ENCODE results near the gene MTFMT. TPM values are rescaled to one million over a fixed set of nuclear protein-coding genes. Genes with fewer than 3 reads are reported as not detected.

MTFMT gene
- total RNA-seq, 2 donors from 2014 or later = 25.9 to 42.4 TPM

- TF ChIP-seq CTCF (IDR thresholded peaks at IDR 0.05) = no peak
- peaks cover 0 to 10% of the 10 kb centered on the region in 2 donors for H3K4me1 ChIP-seq (ENCODE audit: control insufficient read depth in 1 of 2, low read depth in 2 of 2)
- H3K4me3 ChIP-seq = no peak overlapping the region
- H3K36me3 ChIP-seq = no peaks in the 10 kb centered on the region
- ATAC-seq (ENCODE audit: insufficient number of reproducible peaks, low FRiP score, low read depth) (no peak), DNase-seq (ENCODE audit: low spot score) (no peak)
- H3K9me3 ChIP-seq = no peaks in the 10 kb centered on the region
- H3K27me3 ChIP-seq (replicated peaks; ENCODE audit: insufficient read depth) = no peaks in the 10 kb centered on the region
- no peak overlapping the region for H3K27ac ChIP-seq
Observed at GRCh38 chr15:64991536-64992135, 37.8 kb downstream of the MTFMT start.

GRCh38 chr15:64990168-64990470 lies 39.3 kb downstream of the MTFMT start:
- peak; percentile 42 for ATAC-seq (ENCODE audit: insufficient number of reproducible peaks, low FRiP score, low read depth)
- no peak for DNase-seq (ENCODE audit: low spot score)
- no peaks in the 10 kb centered on the region for H3K27me3 ChIP-seq (replicated peaks; ENCODE audit: insufficient read depth)
- peaks cover 0 to 10% of the 10 kb centered on the region in 2 donors for H3K4me1 ChIP-seq (ENCODE audit: control insufficient read depth in 1 of 2, low read depth in 2 of 2)
- H3K27ac ChIP-seq = peak overlapping the region; percentile 79 to 95
- H3K9me3 ChIP-seq = no peaks in the 10 kb centered on the region
- no peak for TF ChIP-seq CTCF (IDR thresholded peaks at IDR 0.05)
- H3K36me3 ChIP-seq = no peaks in the 10 kb centered on the region
- H3K4me3 ChIP-seq = peak overlapping the region; percentile 89

- ATAC-seq (ENCODE audit: insufficient number of reproducible peaks, low FRiP score, low read depth) = peak; percentile 77
- H3K4me1 ChIP-seq (ENCODE audit: control insufficient read depth in 1 of 2, low read depth in 2 of 2) = peaks cover 0 to 10% of the 10 kb centered on the region in 2 donors
Observed at GRCh38 chr15:64989416-64990167, 39.8 kb downstream of the MTFMT start, which contains the start of gene SPG21. Gene SPG21 (minus strand): TSS chr15:64989914. CDS start chr15:64983569, 6,345 bp downstream.

GRCh38 chr15:64987136-64987535 lies 42.3 kb downstream of the MTFMT start:
- no peak for ATAC-seq (ENCODE audit: insufficient number of reproducible peaks, low FRiP score, low read depth)

More at GRCh38 chr15:64989416-64990167, 39.8 kb downstream of the MTFMT start, which contains the start of gene SPG21:
- no peaks in the 10 kb centered on the region for H3K36me3 ChIP-seq
- H3K4me3 ChIP-seq = peak within 1 kb of the TSS; percentile 89
- TF ChIP-seq CTCF (IDR thresholded peaks at IDR 0.05) = no peak
- no peaks in the 10 kb centered on the region for H3K9me3 ChIP-seq
- peak; percentile 58 for DNase-seq (ENCODE audit: low spot score)
- H3K27me3 ChIP-seq (replicated peaks; ENCODE audit: insufficient read depth) = no peaks in the 10 kb centered on the region
- peak within 1 kb of the TSS; percentile 79 to 95 for H3K27ac ChIP-seq

More at GRCh38 chr15:64987136-64987535, 42.3 kb downstream of the MTFMT start:
- Histone ChIP-seq H3K36me3 (no peaks in the 10 kb centered on the region), H3K9me3 (no peaks in the 10 kb centered on the region), H3K4me3 (no peak overlapping the region), H3K27me3 (replicated peaks; ENCODE audit: insufficient read depth) (no peaks in the 10 kb centered on the region), H3K4me1 (ENCODE audit: control insufficient read depth in 1 of 2, low read depth in 2 of 2) (peaks cover 0 to 10% of the 10 kb centered on the region in 2 donors), H3K27ac (no peak overlapping the region)
- TF ChIP-seq CTCF (IDR thresholded peaks at IDR 0.05) = no peak
- no peak for DNase-seq (ENCODE audit: low spot score)

Data from thoracic aorta (tissue), 2 donors.